Activated CD8-positive, alpha-beta T cell treated with anti-CD3 and anti-CD28 coated beads, Interleukin-2, amount 10 ng/mL, durations not matched to agents 7 days and 5 days (primary cell): ENCODE results near the gene PARD3B. TPM values are rescaled to one million over a fixed set of nuclear protein-coding genes. Genes with fewer than 3 reads are reported as not detected.

Experiments used
- ATAC-seq: fragments of 150-1000 bp; cut with Tn5 transposase; one replicate; pipeline ENCODE4 v1.10.0; 2021; ENCODE audit warnings: moderate library complexity
- CTCF ChIA-PET: fragments of 350-600 bp; sonication (Branson Sonifier 250); formaldehyde crosslinking; loops from one replicate; lab custom pipeline; 2021; ENCODE audit warnings: antibody characterized with exemption; lab: Charles Lee
- POLR2A ChIA-PET: fragments of 350-600 bp; sonication (Branson Sonifier 250); formaldehyde crosslinking; loops from one replicate; lab custom pipeline; 2021; ENCODE audit warnings: antibody characterized with exemption; lab: Charles Lee
- DNase-seq: peaks from one replicate; pipeline ENCODE4 v3.0.0-alpha.2; 2020
- H3K27ac Mint-ChIP-seq: one replicate; pipeline ENCODE4 v1.8.0; 2021; ENCODE audit warnings: mild to moderate bottlenecking, mixed read lengths
- H3K27me3 Mint-ChIP-seq: one replicate; pipeline ENCODE4 v1.8.0; 2021; ENCODE audit warnings: low read depth, mixed read lengths
- H3K36me3 Mint-ChIP-seq: one replicate; pipeline ENCODE4 v1.8.0; 2021; ENCODE audit warnings: low read depth, mixed read lengths
- H3K4me1 Mint-ChIP-seq: one replicate; pipeline ENCODE4 v1.8.0; 2021; ENCODE audit warnings: low read depth, mixed read lengths
- H3K4me3 Mint-ChIP-seq: one replicate; pipeline ENCODE4 v1.8.0; 2021; ENCODE audit warnings: mild to moderate bottlenecking, mixed read lengths
- H3K9me3 Mint-ChIP-seq: one replicate; pipeline ENCODE4 v1.8.0; 2022; ENCODE audit warnings: mixed read lengths; ENCODE audit not compliant: insufficient read depth
- total RNA-seq, 2 experiments: library from RNA; stranded (reverse); gene quantifications; one replicate each; pipeline ENCODE4 v1.2.3, GENCODE V29; 2021

PARD3B gene
- total RNA-seq, 2 experiments from 2014 or later: 0.76 to 1.0 TPM

- CTCF ChIA-PET: no interaction called here
- Mint-ChIP-seq H3K36me3 (no peaks in the 10 kb centered on the region), H3K27ac (no peak overlapping the region), H3K4me1 (no peaks in the 10 kb centered on the region), H3K9me3 (no peaks in the 10 kb centered on the region), H3K27me3 (no peaks in the 10 kb centered on the region), H3K4me3 (no peak overlapping the region)
- DNase-seq (no peak), ATAC-seq (no peak)
- POLR2A ChIA-PET: no interaction called here
These were observed 176.9 kb downstream of the PARD3B start for GRCh38 chr2:204722207-204722606.

- H3K9me3 Mint-ChIP-seq: no peaks in the 10 kb centered on the region
- no peaks in the 10 kb centered on the region for H3K4me1 Mint-ChIP-seq
- no peaks in the 10 kb centered on the region for H3K36me3 Mint-ChIP-seq
- DNase-seq: no peak
- H3K27ac Mint-ChIP-seq: no peak overlapping the region
- H3K27me3 Mint-ChIP-seq: no peaks in the 10 kb centered on the region
- no peak for ATAC-seq
- ChIA-PET CTCF (no interaction called here), POLR2A (no interaction called here)
- H3K4me3 Mint-ChIP-seq: no peak overlapping the region
These were observed 177.4 kb downstream of the PARD3B start for GRCh38 chr2:204722691-204723090.

GRCh38 chr2:204725693-204726360 is 180.6 kb downstream of the PARD3B start:
- Mint-ChIP-seq H3K4me1 (no peaks in the 10 kb centered on the region), H3K36me3 (no peaks in the 10 kb centered on the region), H3K9me3 (no peaks in the 10 kb centered on the region), H3K27me3 (peaks cover 5% of the 10 kb centered on the region), H3K4me3 (no peak overlapping the region), H3K27ac (no peak overlapping the region)
- ChIA-PET CTCF (no interaction called here), POLR2A (no interaction called here)
- no peak for ATAC-seq
- no peak for DNase-seq

GRCh38 chr2:204726831-204727230 is 181.6 kb downstream of the PARD3B start:
- H3K27ac Mint-ChIP-seq: no peak overlapping the region
- H3K4me1 Mint-ChIP-seq: no peaks in the 10 kb centered on the region
- DNase-seq (no peak), ATAC-seq (no peak)
- H3K9me3 Mint-ChIP-seq: no peaks in the 10 kb centered on the region
- no peak overlapping the region for H3K4me3 Mint-ChIP-seq
- CTCF ChIA-PET: interaction anchor here (0.6 kb wide), 1 partner anchor 813 kb away, joined by 3 read pairs; no protein-coding TSS in a partner anchor
- no peaks in the 10 kb centered on the region for H3K36me3 Mint-ChIP-seq
- POLR2A ChIA-PET: no interaction called here
- peaks cover 5% of the 10 kb centered on the region for H3K27me3 Mint-ChIP-seq

- no peaks in the 10 kb centered on the region for H3K4me1 Mint-ChIP-seq
- ChIA-PET CTCF (no interaction called here), POLR2A (no interaction called here)
- H3K9me3 Mint-ChIP-seq: no peaks in the 10 kb centered on the region
- H3K27ac Mint-ChIP-seq: no peak overlapping the region
- H3K4me3 Mint-ChIP-seq: no peak overlapping the region
- peaks cover 5% of the 10 kb centered on the region for H3K27me3 Mint-ChIP-seq
- H3K36me3 Mint-ChIP-seq: no peaks in the 10 kb centered on the region
- ATAC-seq (no peak), DNase-seq (no peak)
These were observed 182.1 kb downstream of the PARD3B start for GRCh38 chr2:204727368-204727767.

- Mint-ChIP-seq H3K36me3 (no peaks in the 10 kb centered on the region), H3K4me3 (no peak overlapping the region), H3K4me1 (no peaks in the 10 kb centered on the region), H3K9me3 (no peaks in the 10 kb centered on the region), H3K27ac (no peak overlapping the region), H3K27me3 (peaks cover 9% of the 10 kb centered on the region)
- no peak for DNase-seq
- no peak for ATAC-seq
- CTCF ChIA-PET: no interaction called here
- POLR2A ChIA-PET: no interaction called here
These were observed 185.3 kb downstream of the PARD3B start for GRCh38 chr2:204730603-204731002.

- no peak for DNase-seq
- no peaks in the 10 kb centered on the region for H3K9me3 Mint-ChIP-seq
- no peak overlapping the region for H3K4me3 Mint-ChIP-seq
- no peaks in the 10 kb centered on the region for H3K36me3 Mint-ChIP-seq
- H3K27ac Mint-ChIP-seq: no peak overlapping the region
- peaks cover 9% of the 10 kb centered on the region for H3K27me3 Mint-ChIP-seq
- no peaks in the 10 kb centered on the region for H3K4me1 Mint-ChIP-seq
- ChIA-PET CTCF (no interaction called here), POLR2A (no interaction called here)
- ATAC-seq: no peak
These were observed 186.7 kb downstream of the PARD3B start for GRCh38 chr2:204732019-204732418.

- H3K27me3 Mint-ChIP-seq: peaks cover 4% of the 10 kb centered on the region
- ChIA-PET CTCF (no interaction called here), POLR2A (no interaction called here)
- no peak overlapping the region for H3K27ac Mint-ChIP-seq
- ATAC-seq (no peak), DNase-seq (no peak)
- no peak overlapping the region for H3K4me3 Mint-ChIP-seq
- H3K9me3 Mint-ChIP-seq: no peaks in the 10 kb centered on the region
- H3K36me3 Mint-ChIP-seq: no peaks in the 10 kb centered on the region
- no peaks in the 10 kb centered on the region for H3K4me1 Mint-ChIP-seq
These were observed 192.0 kb downstream of the PARD3B start for GRCh38 chr2:204737296-204737695.

- no peak for DNase-seq
- H3K27me3 Mint-ChIP-seq: peaks cover 4% of the 10 kb centered on the region
- no peak for ATAC-seq
- H3K4me1 Mint-ChIP-seq: no peaks in the 10 kb centered on the region
- no peaks in the 10 kb centered on the region for H3K9me3 Mint-ChIP-seq
- ChIA-PET CTCF (no interaction called here), POLR2A (no interaction called here)
- no peak overlapping the region for H3K4me3 Mint-ChIP-seq
- H3K36me3 Mint-ChIP-seq: no peaks in the 10 kb centered on the region
- no peak overlapping the region for H3K27ac Mint-ChIP-seq
These were observed 193.4 kb downstream of the PARD3B start for GRCh38 chr2:204738721-204739120.

GRCh38 chr2:204743393-204743960 is 198.2 kb downstream of the PARD3B start:
- POLR2A ChIA-PET: no interaction called here

GRCh38 chr2:204744506-204744905 is 199.2 kb downstream of the PARD3B start:
- ChIA-PET CTCF (no interaction called here), POLR2A (no interaction called here)

More at GRCh38 chr2:204743393-204743960, 198.2 kb downstream of the PARD3B start:
- no peak overlapping the region for H3K27ac Mint-ChIP-seq
- no peaks in the 10 kb centered on the region for H3K36me3 Mint-ChIP-seq
- H3K9me3 Mint-ChIP-seq: no peaks in the 10 kb centered on the region
- H3K4me1 Mint-ChIP-seq: no peaks in the 10 kb centered on the region
- H3K27me3 Mint-ChIP-seq: no peaks in the 10 kb centered on the region
- no peak overlapping the region for H3K4me3 Mint-ChIP-seq
- ATAC-seq (no peak), DNase-seq (no peak)
- CTCF ChIA-PET: interaction anchor here (0.6 kb wide), 1 partner anchor 1732 kb away, joined by 3 read pairs; no protein-coding TSS in a partner anchor

GRCh38 chr2:204748286-204748685 is 203.0 kb downstream of the PARD3B start:
- ChIA-PET POLR2A (no interaction called here), CTCF (no interaction called here)
- DNase-seq (no peak), ATAC-seq (no peak)
- H3K36me3 Mint-ChIP-seq: no peaks in the 10 kb centered on the region
- no peaks in the 10 kb centered on the region for H3K9me3 Mint-ChIP-seq
- H3K4me3 Mint-ChIP-seq: no peak overlapping the region
- H3K27ac Mint-ChIP-seq: no peak overlapping the region
- H3K27me3 Mint-ChIP-seq: no peaks in the 10 kb centered on the region
- H3K4me1 Mint-ChIP-seq: no peaks in the 10 kb centered on the region

More at GRCh38 chr2:204744506-204744905, 199.2 kb downstream of the PARD3B start:
- no peaks in the 10 kb centered on the region for H3K9me3 Mint-ChIP-seq
- no peaks in the 10 kb centered on the region for H3K4me1 Mint-ChIP-seq
- ATAC-seq (no peak), DNase-seq (no peak)
- no peak overlapping the region for H3K27ac Mint-ChIP-seq
- no peak overlapping the region for H3K4me3 Mint-ChIP-seq
- no peaks in the 10 kb centered on the region for H3K27me3 Mint-ChIP-seq
- H3K36me3 Mint-ChIP-seq: no peaks in the 10 kb centered on the region
